ENCODE results near the gene EHMT1. TPM values are rescaled to one million over a fixed set of nuclear protein-coding genes. Genes with fewer than 3 reads are reported as not detected.

The EHMT1 gene
- total RNA-seq, 4 donors from 2014 or later: 96.4 to 136 (median 118) TPM

- TF ChIP-seq POLR2A (IDR thresholded peaks at IDR 0.05) (no peak), EP300 (IDR thresholded peaks at IDR 0.05) (no peak), CTCF (IDR thresholded peaks at IDR 0.05) (no peak)
- 96% methylated on average over 10 of the region's 10 CpGs for WGBS, 2 donors
- no peak overlapping the region for H3K27ac ChIP-seq
Observed at GRCh38 chr9:137642118-137642601, 23.4 kb downstream of the EHMT1 start.

DNA sequence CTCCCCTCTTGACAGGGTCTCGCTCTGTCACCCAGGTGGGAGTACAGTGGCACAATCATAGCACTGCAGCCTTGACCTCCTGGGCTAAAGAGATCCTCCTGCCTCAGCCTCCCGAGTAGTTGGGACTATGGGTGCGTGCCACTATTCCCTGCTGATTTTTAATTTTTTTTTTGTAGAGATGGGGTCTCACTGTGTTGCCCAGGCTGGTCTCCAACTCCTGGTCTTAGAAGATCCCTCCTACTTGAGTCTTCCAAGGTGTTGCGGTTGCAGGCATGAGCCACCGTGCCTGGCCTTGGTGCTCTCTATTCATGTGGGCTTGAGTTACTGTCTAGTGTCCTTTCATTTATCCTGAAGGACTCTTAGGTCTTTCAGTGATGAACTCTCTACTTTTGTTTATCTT lies 24.1 kb downstream of the EHMT1 start:
- H3K36me3 ChIP-seq: peaks cover 0 to 23% (median 0%) of the 10 kb centered on the region in 3 donors
- no peak overlapping the region for H3K4me3 ChIP-seq
- DNase-seq (ENCODE audit: low spot score in 2 of 2): no peak
- no peak overlapping the region for H3K27ac ChIP-seq
- WGBS, 2 donors: 95 to 98% methylated on average over 5 of the region's 5 CpGs
- no peaks in the 10 kb centered on the region for H3K27me3 ChIP-seq
- peaks cover 0 to 19% (median 5%) of the 10 kb centered on the region in 4 donors for H3K4me1 ChIP-seq
- TF ChIP-seq CTCF (IDR thresholded peaks at IDR 0.05) (no peak), POLR2A (IDR thresholded peaks at IDR 0.05) (no peak), EP300 (IDR thresholded peaks at IDR 0.05) (no peak)
- no peaks in the 10 kb centered on the region for H3K9me3 ChIP-seq

More at GRCh38 chr9:137642118-137642601, 23.4 kb downstream of the EHMT1 start:
- Histone ChIP-seq H3K9me3 (no peaks in the 10 kb centered on the region), H3K27me3 (no peaks in the 10 kb centered on the region), H3K4me3 (no peak overlapping the region), H3K36me3 (peaks cover 0 to 23% (median 0%) of the 10 kb centered on the region in 3 donors), H3K4me1 (peaks cover 0 to 19% (median 5%) of the 10 kb centered on the region in 4 donors)
- no peak for DNase-seq (ENCODE audit: low spot score in 2 of 2)

DNA sequence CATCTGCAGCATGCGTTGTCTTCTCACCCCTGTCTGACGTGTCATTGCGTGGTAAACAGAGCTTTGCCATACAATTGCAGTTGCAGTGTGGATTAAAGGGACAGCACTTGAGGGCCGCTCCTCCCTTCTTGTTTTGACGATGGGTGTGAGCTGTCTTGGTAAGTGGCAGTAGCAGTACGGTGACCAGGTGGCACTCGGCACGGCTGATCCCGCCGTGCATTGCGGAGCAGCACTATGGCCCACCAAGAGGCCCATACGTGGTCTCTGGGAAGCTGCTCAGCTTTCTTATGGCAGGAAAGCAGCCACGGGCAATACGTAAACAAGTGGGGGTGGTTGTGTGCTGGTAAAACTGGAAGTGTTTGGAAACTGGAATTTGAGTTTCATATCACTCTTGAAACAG lies 25.1 kb downstream of the EHMT1 start:
- Histone ChIP-seq H3K36me3 (peaks cover 0 to 23% (median 0%) of the 10 kb centered on the region in 3 donors), H3K9me3 (no peaks in the 10 kb centered on the region), H3K27ac (no peak overlapping the region), H3K4me3 (no peak overlapping the region), H3K4me1 (peaks cover 0 to 22% (median 3%) of the 10 kb centered on the region in 4 donors), H3K27me3 (no peaks in the 10 kb centered on the region)
- TF ChIP-seq EP300 (IDR thresholded peaks at IDR 0.05) (no peak), CTCF (IDR thresholded peaks at IDR 0.05) (no peak), POLR2A (IDR thresholded peaks at IDR 0.05) (no peak)
- no peak for DNase-seq (ENCODE audit: low spot score in 2 of 2)
- WGBS, 2 donors: 94 to 96% methylated on average over 14 of the region's 14 CpGs

- 89 to 93% methylated on average over 5 of the region's 5 CpGs for WGBS, 2 donors
- Histone ChIP-seq H3K27me3 (no peaks in the 10 kb centered on the region), H3K4me3 (no peak overlapping the region), H3K36me3 (peaks cover 0 to 23% (median 0%) of the 10 kb centered on the region in 3 donors), H3K27ac (no peak overlapping the region), H3K4me1 (peaks cover 0 to 11% (median under 1%) of the 10 kb centered on the region in 4 donors), H3K9me3 (no peaks in the 10 kb centered on the region)
- DNase-seq (ENCODE audit: low spot score in 2 of 2): no peak
- no peak for TF ChIP-seq EP300 (IDR thresholded peaks at IDR 0.05)
- TF ChIP-seq CTCF (IDR thresholded peaks at IDR 0.05): no peak
- TF ChIP-seq POLR2A (IDR thresholded peaks at IDR 0.05): no peak
Observed at GRCh38 chr9:137645211-137645610, 26.4 kb downstream of the EHMT1 start.

DNA sequence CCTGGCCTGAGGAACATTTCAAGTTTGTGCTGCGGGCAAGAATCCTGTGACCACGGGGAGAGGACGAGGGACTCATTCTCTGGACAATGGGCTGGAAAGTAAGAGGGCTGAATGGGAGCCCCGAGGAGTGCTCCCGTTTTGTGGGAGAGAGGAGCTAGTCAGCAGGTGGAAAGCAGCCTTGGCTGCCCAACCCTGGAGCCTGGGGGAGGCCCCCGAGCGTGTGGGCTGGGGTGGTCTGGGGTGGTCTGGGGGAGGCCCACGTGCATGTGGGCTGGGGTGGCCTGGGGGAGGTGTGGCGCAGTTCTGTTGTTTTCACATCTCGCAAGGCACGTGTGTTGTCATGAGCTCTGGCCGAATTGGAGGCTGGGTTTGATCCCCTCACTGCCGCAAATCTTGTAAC lies 27.5 kb downstream of the EHMT1 start:
- Histone ChIP-seq H3K27me3 (no peaks in the 10 kb centered on the region), H3K36me3 (peaks cover 0 to 26% (median 0%) of the 10 kb centered on the region in 3 donors), H3K4me1 (peaks cover 0 to 7% (median 0%) of the 10 kb centered on the region in 4 donors), H3K4me3 (no peak overlapping the region), H3K9me3 (no peaks in the 10 kb centered on the region), H3K27ac (no peak overlapping the region)
- DNase-seq (ENCODE audit: low spot score in 2 of 2): no peak
- TF ChIP-seq CTCF (IDR thresholded peaks at IDR 0.05) (no peak), EP300 (IDR thresholded peaks at IDR 0.05) (no peak), POLR2A (IDR thresholded peaks at IDR 0.05) (no peak)
- WGBS, 2 donors: 86 to 90% methylated on average over 10 to 13 of the region's 13 CpGs
